ENCODE data around the gene ZCCHC7. TPM values are rescaled to one million over a fixed set of nuclear protein-coding genes. Genes with fewer than 3 reads are reported as not detected.

Gene ZCCHC7
- total and polyA plus RNA-seq, 2 of the 8 experiments (the other 6 are each of a cell fraction or from before 2014, with no cell fraction given): 12.2 to 27.5 TPM

DNA sequence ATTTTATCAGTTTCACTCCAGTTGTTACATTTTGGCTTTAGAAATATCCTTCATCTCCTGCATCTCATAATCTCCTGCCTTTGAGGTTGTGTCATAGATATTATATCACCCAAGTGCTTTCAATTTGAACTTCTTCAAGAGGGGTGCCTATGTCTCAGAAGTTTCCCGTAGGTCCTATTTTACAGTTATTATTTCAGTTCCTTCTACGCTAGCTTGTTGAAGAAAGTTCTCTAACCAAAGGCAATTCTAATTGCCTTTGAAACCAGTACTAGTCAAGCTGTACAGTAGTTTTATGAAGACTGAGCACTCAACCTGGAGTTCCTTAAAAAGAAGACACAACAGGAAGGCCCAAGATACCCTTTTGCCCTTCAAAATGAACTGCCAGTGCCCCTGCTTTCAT lies 116.4 kb downstream of the ZCCHC7 start:
- Histone ChIP-seq H2BK20ac (ENCODE audit: low read length) (no peak overlapping the region), H2BK120ac (replicated peaks; ENCODE audit: low read depth, low read length) (no peak overlapping the region), H3K23me2 (ENCODE audit: low read depth, low read length) (no peaks in the 10 kb centered on the region), H4K91ac (replicated peaks; ENCODE audit: insufficient read length, low read length) (no peak overlapping the region), H2BK5ac (ENCODE audit: low read depth, low read length) (no peak overlapping the region), H3K56ac (replicated peaks; ENCODE audit: insufficient read length, low read depth, low read length) (no peak overlapping the region), H3K4ac (replicated peaks; ENCODE audit: insufficient read length, low read depth, low read length) (no peak overlapping the region), H3K79me1 (ENCODE audit: low read depth, low read length) (0 out of 2 replicates have a peak, but pooled peaks cover 2% of the 10 kb centered on the region), H3K79me2 (ENCODE audit: control insufficient read depth in 1 of 2, insufficient read depth in 2 of 2, low read length in 2 of 2) (peaks cover 0 to 8% of the 10 kb centered on the region in 2 experiments; a peak in 1 of 4 replicates), H3K9ac (replicated peaks in 1 of 4; ENCODE audit: extremely low read depth in 1 of 4, low read depth in 3 of 4, low read length in 3 of 4) (no peak overlapping the region), H4K5ac (ENCODE audit: insufficient read length, low read depth, low read length) (no peak overlapping the region), H2AFZ (ENCODE audit: low read length) (no peak overlapping the region), H3K14ac (ENCODE audit: insufficient read length) (no peak overlapping the region), H2BK12ac (ENCODE audit: low read depth, low read length) (no peak overlapping the region), H3K9me3 (ENCODE audit: insufficient read depth in 2 of 2, low read depth in 1 of 2, low read length in 1 of 2) (no peaks in the 10 kb centered on the region), H4K8ac (ENCODE audit: extremely low read depth, insufficient read depth, low read length) (no peak overlapping the region), H3K4me2 (ENCODE audit: insufficient read depth in 1 of 2, low read depth in 2 of 2, low read length in 2 of 2) (no peak overlapping the region), H3K27ac (ENCODE audit: low read depth, low read length) (no peak overlapping the region), H3K27me3 (replicated peaks in 1 of 4; ENCODE audit: control insufficient read depth in 3 of 4, extremely low read depth in 1 of 4, insufficient read depth in 3 of 4, low read length in 3 of 4) (no peaks in the 10 kb centered on the region), H3K18ac (ENCODE audit: extremely low read depth, low read length) (no peak overlapping the region), H3K23ac (ENCODE audit: insufficient read length) (no peak overlapping the region), H3K4me3 (ENCODE audit: extremely low read depth in 1 of 4, insufficient read depth in 2 of 4, low read depth in 3 of 4, low read length in 4 of 4) (no peak overlapping the region), H3K36me3 (ENCODE audit: control insufficient read depth in 2 of 4, insufficient read depth in 4 of 4, low read length in 3 of 4) (no peaks in the 10 kb centered on the region), H2BK15ac (ENCODE audit: low read length) (no peak overlapping the region), H3K4me1 (replicated peaks in 1 of 4; ENCODE audit: control insufficient read depth in 3 of 4, insufficient read depth in 4 of 4, low read length in 3 of 4) (no peaks in the 10 kb centered on the region), H4K20me1 (replicated peaks in 1 of 2; ENCODE audit: control insufficient read depth in 1 of 2, insufficient read depth in 2 of 2, low read length in 2 of 2) (no peaks in the 10 kb centered on the region), H2AK5ac (ENCODE audit: low read depth, low read length) (no peak overlapping the region)
- TF ChIP-seq POU5F1 (IDR thresholded peaks at IDR 0.05; ENCODE audit: low read depth, low read length) (no peak), EZH2 (IDR thresholded peaks at IDR 0.05; ENCODE audit: low read depth, low read length, severe bottlenecking) (no peak)
- DNase-seq (ENCODE audit: low read depth in 1 of 2, low spot score in 2 of 2) (no peak), FAIRE-seq (no peak)
- ChIA-PET POLR2A (ENCODE audit: partially characterized antibody) (no interaction called here), CTCF (ENCODE audit: partially characterized antibody) (interaction anchor here (1.2 kb wide), 1 partner anchor 9 kb away, joined by 6 read pairs; no protein-coding TSS in a partner anchor)
- 90% methylated on average over 2 of the region's 2 CpGs; no CpG with 5 or more reads in 1 of the 2 experiments for WGBS, 2 experiments (ENCODE audit: extremely low coverage in 1 of 2, insufficient coverage in 1 of 2, insufficient read length in 1 of 2, insufficient replicate concordance in 2 of 2, low coverage in 1 of 2, low lambda C conversion rate in 2 of 2, missing lambda C conversion rate in 1 of 2)
